Fibroblast of skin of abdomen (primary cell): ENCODE data around the gene POMGNT2.

ENCODE experiments used
- DNase-seq: peaks from one replicate; pipeline ENCODE4 v3.0.0-alpha.2; 2013

Gene POMGNT2

DNA sequence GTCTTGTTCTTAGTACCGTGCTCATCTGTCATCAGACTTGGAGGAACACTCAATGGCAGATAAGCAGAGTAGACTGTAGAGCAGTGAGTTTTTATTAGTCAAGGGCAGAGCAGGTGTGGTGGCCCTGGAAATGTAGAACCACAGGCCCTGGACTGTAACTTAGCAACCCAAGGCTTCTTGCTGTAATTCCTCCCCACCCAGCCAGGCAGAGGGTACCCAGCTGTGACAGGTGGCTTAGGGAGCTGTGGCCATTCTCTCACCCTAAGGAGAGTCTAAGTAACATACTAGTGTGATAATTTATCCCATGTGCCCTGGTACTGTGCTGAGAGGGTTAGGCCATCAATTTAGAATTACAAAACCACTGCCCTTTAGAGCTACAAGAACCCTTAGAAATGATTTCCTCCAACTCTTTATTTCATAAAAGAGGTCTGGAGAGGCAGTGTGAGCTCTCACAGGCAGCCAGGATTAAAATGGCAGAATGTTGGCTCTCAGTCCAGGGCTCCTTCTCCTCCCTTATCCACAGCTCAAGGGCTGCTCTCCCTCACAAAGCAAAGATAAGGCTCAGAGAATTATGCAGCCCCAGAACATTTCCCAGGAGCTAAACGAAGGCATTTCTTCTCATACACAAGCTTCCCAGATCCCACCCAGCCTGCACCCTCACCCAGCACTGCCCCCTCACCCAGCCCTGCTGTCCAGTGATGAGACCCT lies 3.0 kb downstream of the POMGNT2 start:
- DNase-seq: no peak

DNA sequence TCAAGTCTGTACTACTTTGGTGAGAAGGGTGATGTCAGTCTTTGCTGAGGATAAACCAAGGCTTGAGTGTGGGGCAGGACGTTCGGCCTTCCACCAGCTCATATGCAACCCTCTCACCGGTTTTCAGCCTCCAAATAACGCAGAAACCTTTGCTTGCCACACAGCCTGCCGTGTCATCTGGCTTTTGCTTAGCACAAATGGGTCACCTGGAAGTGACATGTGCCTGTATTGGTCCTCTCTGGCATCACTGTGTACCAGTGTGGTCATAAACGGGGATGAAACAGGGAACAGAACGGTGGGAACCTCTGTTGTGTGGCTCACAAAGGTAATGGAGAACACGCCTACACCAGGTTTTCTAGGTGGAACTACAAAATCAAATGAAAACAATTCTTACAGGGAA lies 7.1 kb downstream of the POMGNT2 start:
- no peak for DNase-seq

- DNase-seq: no peak
Observed at GRCh38 chr3:43097400-43098080, 8.3 kb downstream of the POMGNT2 start.

GRCh38 chr3:43096761-43097160 lies 9.1 kb downstream of the POMGNT2 start:
- no peak for DNase-seq

DNA sequence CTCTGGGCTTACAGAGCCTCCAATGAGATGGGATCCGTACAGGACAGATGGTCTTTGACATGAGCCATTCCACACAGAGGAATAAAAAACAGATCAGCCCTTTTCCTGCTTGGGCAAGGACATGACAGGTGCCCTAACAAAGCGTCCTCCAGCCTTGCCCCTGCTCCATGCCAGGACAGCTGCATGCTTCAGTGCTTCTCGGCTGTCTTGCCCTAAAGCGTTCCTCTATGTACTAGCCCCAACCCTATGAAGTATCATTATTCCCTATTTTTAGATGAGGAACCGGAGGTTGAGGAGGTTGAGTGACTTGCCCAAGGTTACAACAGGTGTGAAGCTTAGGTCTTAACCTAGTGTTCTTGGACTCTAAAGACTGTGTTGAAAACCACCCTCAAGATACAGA lies 10.5 kb downstream of the POMGNT2 start:
- DNase-seq: no peak

DNA sequence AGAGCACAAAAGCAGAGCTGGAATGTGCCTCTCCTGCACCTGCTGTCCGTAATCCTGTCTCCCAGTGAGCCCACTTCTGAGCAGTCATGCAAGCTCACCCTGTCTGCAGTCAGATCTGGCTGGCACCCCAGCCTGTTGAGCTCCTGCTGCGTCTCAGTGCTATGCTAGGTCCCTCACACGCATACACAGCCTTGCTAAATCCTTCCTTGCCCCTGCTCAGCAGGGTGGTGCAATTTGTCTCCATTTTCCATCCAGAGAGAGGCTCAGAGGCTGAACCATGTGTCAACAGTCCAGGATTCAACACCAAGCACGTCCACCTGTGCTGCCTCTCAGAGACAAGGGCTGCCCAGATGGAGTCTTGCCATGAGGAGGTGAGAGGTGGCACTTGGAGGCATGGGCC lies 11.0 kb downstream of the POMGNT2 start:
- DNase-seq: no peak

- no peak for DNase-seq
Observed at GRCh38 chr3:43094381-43094780, 11.5 kb downstream of the POMGNT2 start.

DNA sequence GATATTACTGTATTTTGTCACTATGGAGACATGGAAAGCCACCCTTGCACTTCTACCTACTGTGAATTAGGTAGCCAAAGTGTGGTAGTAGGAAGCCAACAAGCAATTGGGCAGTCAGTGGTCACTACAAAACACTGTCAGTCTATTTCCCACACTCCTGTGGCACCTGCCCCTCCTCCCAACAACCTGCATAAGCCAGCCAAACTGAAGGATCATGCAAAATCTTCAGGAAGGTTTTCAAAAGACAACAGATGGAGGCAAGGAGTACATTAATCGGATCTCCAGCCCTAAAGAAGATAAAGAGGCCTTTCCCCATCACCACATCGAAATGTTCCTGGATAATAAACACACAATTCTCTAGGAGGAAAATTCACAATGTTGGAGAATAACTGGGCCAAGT lies 11.9 kb downstream of the POMGNT2 start:
- DNase-seq: no peak

DNA sequence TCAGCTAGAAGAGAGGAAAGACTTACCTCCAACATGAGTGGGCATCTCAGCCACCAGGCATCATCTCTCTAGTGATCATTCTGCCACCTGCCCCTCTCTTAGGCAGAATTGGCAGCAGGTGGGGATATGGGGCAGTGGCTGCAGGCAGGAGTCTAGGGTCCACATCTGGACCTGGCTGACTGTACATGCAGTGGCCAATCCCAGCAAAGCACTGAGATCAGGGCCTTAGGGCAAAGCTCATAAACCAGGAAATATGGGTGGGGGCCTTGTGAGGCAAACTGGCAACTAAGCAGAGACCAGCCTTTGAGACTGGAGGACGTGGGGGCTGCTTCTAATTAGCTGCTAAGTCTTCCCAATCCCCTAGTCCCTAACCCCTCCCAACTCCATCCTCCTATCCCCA lies 12.9 kb downstream of the POMGNT2 start:
- no peak for DNase-seq

- no peak for DNase-seq
Observed at GRCh38 chr3:43091481-43091880, 14.4 kb downstream of the POMGNT2 start.

GRCh38 chr3:43090238-43090637 lies 15.6 kb downstream of the POMGNT2 start:
- no peak for DNase-seq

DNA sequence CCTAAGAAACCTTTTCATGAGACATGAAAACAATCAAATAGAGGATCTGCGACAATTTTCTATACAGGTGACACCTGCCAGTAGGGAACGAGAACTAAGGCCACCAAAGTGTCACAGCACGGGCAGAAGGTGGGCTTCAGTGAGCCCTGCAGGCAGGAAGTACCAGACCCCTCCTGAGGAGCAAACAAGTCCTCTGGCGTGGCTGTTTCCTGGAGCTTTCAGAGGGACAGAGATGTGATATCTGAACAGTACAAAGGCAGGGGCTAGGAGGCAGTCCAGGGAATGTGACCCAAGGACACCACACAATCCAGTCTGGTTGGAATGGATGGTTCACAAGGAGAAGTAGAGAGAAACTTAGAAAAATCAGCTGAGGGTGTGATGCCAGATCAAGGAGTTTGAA lies 16.8 kb downstream of the POMGNT2 start:
- no peak for DNase-seq

DNA sequence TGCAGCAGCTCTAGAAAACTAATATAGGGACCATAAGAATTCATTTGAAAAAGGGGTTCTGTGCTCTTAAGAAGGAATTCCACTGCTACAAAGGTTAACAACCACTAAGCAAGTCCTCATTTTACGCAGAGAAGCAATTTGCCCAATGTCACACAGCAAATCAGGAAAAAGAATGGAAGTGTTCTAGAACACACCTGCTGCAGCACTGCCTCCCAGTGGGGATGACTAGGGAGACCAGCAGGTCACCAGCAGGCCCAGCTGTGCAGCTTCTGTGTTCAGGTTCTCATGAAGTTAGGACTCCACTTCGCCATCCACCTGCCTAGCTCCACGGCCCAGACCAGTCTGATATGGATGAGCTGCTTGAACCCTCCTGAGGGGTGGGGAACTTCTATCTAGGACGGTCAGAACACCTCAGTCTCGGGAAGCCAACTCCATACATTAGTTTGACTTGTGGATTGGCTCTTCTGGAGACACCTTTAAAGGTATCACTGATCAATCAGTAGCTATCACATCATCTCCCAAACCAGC lies 18.6 kb downstream of the POMGNT2 start:
- no peak for DNase-seq

DNA sequence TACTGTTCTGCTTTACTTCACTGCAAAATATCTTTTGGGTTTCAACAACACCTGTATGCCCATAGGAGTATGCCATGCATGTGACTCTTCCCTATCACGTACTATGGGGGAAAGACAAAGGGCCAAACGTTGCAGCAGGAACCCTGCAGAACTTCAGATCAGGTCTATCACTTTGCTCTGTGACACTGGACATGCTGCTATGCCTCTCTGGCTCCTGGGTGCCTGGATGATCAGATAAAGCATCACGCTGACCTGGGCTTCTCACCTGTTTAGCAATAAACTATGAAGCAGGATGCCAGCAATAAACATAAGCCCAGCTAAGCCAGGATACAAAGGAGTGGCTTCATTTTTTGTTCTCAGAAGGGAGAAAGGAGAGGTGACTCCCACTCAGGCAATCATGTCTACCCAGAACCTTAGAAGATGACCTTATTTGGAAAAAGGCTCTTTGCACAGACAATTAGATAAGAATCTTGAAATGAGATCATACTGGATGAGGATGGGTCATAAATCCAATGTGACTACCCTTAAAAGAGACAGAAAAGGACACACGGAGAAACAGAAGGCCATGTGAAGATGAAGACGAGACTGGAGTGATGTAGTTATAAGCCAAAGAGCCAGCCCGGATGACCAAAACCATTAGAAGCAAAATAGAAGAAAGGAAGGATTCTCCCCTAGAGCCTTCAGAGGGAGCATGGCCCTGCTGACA lies 19.3 kb downstream of the POMGNT2 start:
- peak; percentile 60 for DNase-seq

GRCh38 chr3:43082457-43082856 lies 23.4 kb downstream of the POMGNT2 start:
- DNase-seq: no peak

GRCh38 chr3:43081796-43082195 lies 24.1 kb downstream of the POMGNT2 start:
- no peak for DNase-seq

DNA sequence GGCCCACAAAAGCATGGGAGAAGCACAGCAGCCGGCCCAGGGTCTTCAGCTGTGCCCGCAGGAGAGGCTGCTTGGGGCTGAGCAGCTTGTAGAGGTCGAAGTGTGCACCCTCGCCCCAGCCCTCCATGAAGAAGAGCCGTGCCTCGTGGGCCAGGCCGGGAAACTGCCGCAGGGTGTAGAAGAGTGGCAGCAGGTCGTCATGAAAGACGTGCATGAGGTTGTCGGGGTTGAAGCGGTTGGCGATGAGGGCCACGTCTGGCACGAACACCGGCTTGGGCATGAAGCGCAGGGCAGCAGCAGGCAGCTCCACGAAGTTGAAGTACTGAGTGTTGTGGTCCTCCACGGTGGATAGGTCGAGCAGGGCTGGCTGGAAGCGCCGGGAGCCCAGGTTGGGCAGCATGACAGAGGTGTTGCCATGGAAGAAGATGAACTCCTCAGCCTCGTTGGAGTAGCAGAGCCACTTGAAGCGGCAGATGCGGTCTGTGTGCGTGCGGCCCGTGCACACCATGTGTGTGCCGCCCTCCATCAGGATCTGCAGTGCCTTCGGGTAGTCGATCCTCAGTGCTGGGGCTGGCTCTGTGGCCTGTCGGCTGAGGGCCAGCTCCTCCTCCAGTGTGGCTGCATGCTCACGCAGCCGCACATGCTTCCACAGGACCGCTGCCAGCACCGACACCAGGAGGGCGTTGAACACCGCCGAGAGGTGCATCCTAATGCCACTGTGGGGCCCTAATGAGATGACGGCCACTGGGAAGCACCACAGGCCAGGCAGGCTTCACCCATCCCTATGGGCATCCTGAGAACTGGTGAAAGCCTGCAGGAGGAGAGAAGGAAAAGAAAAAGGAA lies 24.9 kb downstream of the POMGNT2 start:
- DNase-seq: no peak

DNA sequence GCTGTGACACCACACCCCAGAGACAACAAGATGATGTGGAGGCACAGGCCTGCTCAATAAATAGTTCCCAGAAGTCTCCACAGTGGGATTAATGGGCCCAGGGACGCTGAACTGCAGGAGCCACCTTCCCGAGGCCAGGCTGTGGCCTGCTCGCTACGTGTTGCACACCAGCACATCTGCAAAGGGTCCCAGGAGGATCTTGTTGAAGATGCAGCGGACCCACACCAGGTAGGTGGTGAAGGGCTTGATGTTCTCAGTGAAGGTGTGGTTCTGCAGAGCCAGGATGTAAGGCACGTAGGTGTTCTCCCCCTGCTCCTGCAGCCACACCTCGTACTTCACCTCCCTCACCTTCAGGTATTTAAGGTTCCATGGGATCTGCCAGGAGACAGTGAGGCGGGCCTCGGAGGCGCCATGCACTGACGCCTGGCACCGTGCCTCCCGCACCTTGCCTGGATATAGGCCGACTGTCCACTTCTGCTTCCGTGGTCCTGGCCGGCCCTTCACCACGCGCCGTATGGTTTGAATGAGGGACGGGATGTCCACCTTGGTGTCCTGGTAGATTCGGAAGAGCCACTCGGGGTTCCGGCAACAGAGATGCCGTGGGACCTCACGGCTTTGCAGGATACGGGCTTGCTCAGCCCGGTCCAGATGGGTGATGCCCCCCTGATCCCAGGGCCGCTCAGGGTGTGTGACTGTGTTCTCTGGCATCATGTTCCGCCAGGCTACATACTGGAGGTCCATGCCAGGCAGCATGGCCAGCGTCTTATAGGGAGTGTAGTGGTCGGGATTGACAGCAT lies 26.1 kb downstream of the POMGNT2 start:
- DNase-seq: no peak

DNA sequence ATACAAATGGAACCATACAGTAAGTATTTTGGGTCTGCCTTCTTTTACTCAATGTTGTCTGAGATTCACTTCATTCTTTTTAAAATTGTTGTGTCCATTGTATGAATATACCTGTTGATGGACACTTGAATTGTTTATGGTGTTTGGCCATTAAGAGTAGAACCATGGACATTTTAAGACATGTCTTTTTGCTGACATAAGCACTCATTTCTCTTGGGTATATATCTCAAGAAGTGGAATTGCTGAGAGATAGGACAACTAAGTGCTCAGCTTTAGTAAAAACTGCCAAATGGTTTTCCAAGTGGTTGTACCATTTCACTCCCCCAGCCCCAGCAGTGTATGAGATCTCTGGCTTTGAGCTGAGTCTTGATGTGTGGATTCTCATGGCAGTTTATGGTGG lies 28.2 kb downstream of the POMGNT2 start:
- no peak for DNase-seq

GRCh38 chr3:43077261-43077660 lies 28.6 kb downstream of the POMGNT2 start:
- no peak for DNase-seq

DNA sequence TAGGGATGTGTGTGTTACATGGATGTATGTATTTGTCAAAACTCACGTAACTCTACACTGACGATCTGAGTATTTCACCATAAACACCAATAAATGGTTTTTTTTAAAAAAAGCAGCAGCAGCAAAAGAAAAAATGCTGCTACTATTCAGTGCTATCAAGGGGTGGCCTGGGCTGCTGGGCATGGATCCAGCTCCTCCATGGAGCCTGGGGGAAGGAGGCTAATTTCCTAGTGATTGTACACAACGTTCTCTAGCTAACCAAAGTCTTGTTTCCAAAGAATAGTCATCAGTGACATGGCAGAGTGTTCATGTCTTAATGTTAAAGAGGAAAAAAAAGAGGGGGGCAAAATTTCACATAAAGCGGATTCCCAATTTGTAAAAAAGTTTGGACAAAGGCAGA lies 29.0 kb downstream of the POMGNT2 start:
- no peak for DNase-seq
